ENCODE results near the gene TPCN2. TPM values are rescaled to one million over a fixed set of nuclear protein-coding genes. Genes with fewer than 3 reads are reported as not detected.
"Not testable (repeated sequence)": the region's sequence is repeated elsewhere in the genome, so short reads cannot be mapped to it uniquely, and the experiment has no call there.

The TPCN2 gene
- 28.9 and 29.9 TPM in 2 replicates for total RNA-seq (2021)
- percentile 59 among the genes with signal in this experiment for Bru-seq, nascent RNA
- BruChase-seq, experiment 1, labeled RNA remaining after a 2-hour chase = percentile 66 among the genes with signal in this experiment
- percentile 72 among the genes with signal in this experiment for BruChase-seq, experiment 2, labeled RNA remaining after a 6-hour chase
- long read RNA-seq, transcript TPCN2-201 (25 exons, 2,931 nt) = major isoform, 10 of 49 reads
- long read RNA-seq, partial matches to known transcripts = 7 of 49 reads
- long read RNA-seq, other reads (novel, unspliced or antisense) = 32 of 49 reads

GRCh38 chr11:69048694-69049489 lies at the start of gene TPCN2:
TPCN2 (plus strand) TSS chr11:69048932; CDS start chr11:69048998, 66 bp downstream.
- Histone ChIP-seq H3K36me3 (ENCODE audit: insufficient read depth, low read length, poor library complexity, severe bottlenecking) (peaks cover 4% of the 10 kb centered on the region), H3K27me3 (replicated peaks; ENCODE audit: insufficient read depth, low read depth, low read length, poor library complexity) (no peaks in the 10 kb centered on the region), H3K4me3 (ENCODE audit: low read depth, low read length, poor library complexity, severe bottlenecking) (peak within 1 kb of the TSS; percentile 97), H3K27ac (ENCODE audit: low read depth, low read length, poor library complexity, severe bottlenecking) (peak within 1 kb of the TSS; percentile 95), H3K4me1 (ENCODE audit: insufficient read depth, low read length, poor library complexity, severe bottlenecking) (peaks cover 24% of the 10 kb centered on the region), H3K9me3 (ENCODE audit: low read depth, low read length, poor library complexity, severe bottlenecking) (no peaks in the 10 kb centered on the region)
- TF ChIP-seq EZH2 (IDR thresholded peaks at IDR 0.05; ENCODE audit: borderline replicate concordance, low read depth, low read length, poor library complexity, severe bottlenecking) (no peak), CTCF (conservative IDR thresholded peaks at IDR 0.05; ENCODE audit: low read depth, low read length) (no peak)
- ChIA-PET CTCF (interaction anchor here (0.6 kb wide), 1 partner anchor 844 kb away, joined by 4 read pairs; no protein-coding TSS in a partner anchor), POLR2A (ENCODE audit: low non-redundant PET) (interaction anchor here (0.6 to 0.7 kb wide), 3 partner anchors 17 to 67 kb away, joined by 3 to 4 read pairs (median 4); no protein-coding TSS in a partner anchor)
- peak; percentile 99 for DNase-seq (ENCODE audit: low spot score)
- BruUV-seq (replicated peaks) = no TSS peak
- intact Hi-C loops (cut with micrococcal nuclease; ENCODE audit: unreplicated experiment) = no loop called here

- Histone ChIP-seq H3K4me3 (ENCODE audit: low read depth, low read length, poor library complexity, severe bottlenecking) (no peak overlapping the region), H3K36me3 (ENCODE audit: insufficient read depth, low read length, poor library complexity, severe bottlenecking) (no peaks in the 10 kb centered on the region), H3K4me1 (ENCODE audit: insufficient read depth, low read length, poor library complexity, severe bottlenecking) (peaks cover 10% of the 10 kb centered on the region), H3K27ac (ENCODE audit: low read depth, low read length, poor library complexity, severe bottlenecking) (no peak overlapping the region), H3K27me3 (replicated peaks; ENCODE audit: insufficient read depth, low read depth, low read length, poor library complexity) (no peaks in the 10 kb centered on the region), H3K9me3 (ENCODE audit: low read depth, low read length, poor library complexity, severe bottlenecking) (no peaks in the 10 kb centered on the region)
- no peak for DNase-seq (ENCODE audit: low spot score)
- TF ChIP-seq CTCF (conservative IDR thresholded peaks at IDR 0.05; ENCODE audit: low read depth, low read length) = no peak
- TF ChIP-seq EZH2 (IDR thresholded peaks at IDR 0.05; ENCODE audit: borderline replicate concordance, low read depth, low read length, poor library complexity, severe bottlenecking) = no peak
- intact Hi-C loops (cut with micrococcal nuclease; ENCODE audit: unreplicated experiment) = no loop called here
- ChIA-PET POLR2A (ENCODE audit: low non-redundant PET) (no interaction called here), CTCF (no interaction called here)
- no TSS peak for BruUV-seq (replicated peaks)
Observed at GRCh38 chr11:68999093-68999747, 49.5 kb upstream of the TPCN2 start.

GRCh38 chr11:68999748-69000355 lies 48.9 kb upstream of the TPCN2 start:
- CTCF ChIA-PET; POLR2A ChIA-PET (ENCODE audit: low non-redundant PET); DNase-seq (ENCODE audit: low spot score): not testable (repeated sequence)

More at GRCh38 chr11:68999748-69000355, 48.9 kb upstream of the TPCN2 start:
- H3K4me3 ChIP-seq (ENCODE audit: low read depth, low read length, poor library complexity, severe bottlenecking); H3K4me1 ChIP-seq (ENCODE audit: insufficient read depth, low read length, poor library complexity, severe bottlenecking); H3K36me3 ChIP-seq (ENCODE audit: insufficient read depth, low read length, poor library complexity, severe bottlenecking); H3K27me3 ChIP-seq (replicated peaks; ENCODE audit: insufficient read depth, low read depth, low read length, poor library complexity); intact Hi-C loops (cut with micrococcal nuclease; ENCODE audit: unreplicated experiment); BruUV-seq (replicated peaks); H3K9me3 ChIP-seq (ENCODE audit: low read depth, low read length, poor library complexity, severe bottlenecking); H3K27ac ChIP-seq (ENCODE audit: low read depth, low read length, poor library complexity, severe bottlenecking): not testable (repeated sequence)

Data from A673 (cell line).